ENCODE data around the gene LAMA5. TPM values are rescaled to one million over a fixed set of nuclear protein-coding genes. Genes with fewer than 3 reads are reported as not detected.

Gene LAMA5
- total and polyA plus RNA-seq, 2 of the 8 experiments (the other 6 are each of a cell fraction or from before 2014, with no cell fraction given) = 34.4 to 225 TPM

- TF ChIP-seq ATF2 (IDR thresholded peaks at IDR 0.05; ENCODE audit: low read length) = no peak
- peak; percentile 75 for TF ChIP-seq CHD2 (IDR thresholded peaks at IDR 0.05; ENCODE audit: low read length)
- TF ChIP-seq KDM4A (IDR thresholded peaks at IDR 0.05; ENCODE audit: low read depth, low read length, severe bottlenecking) = peak; percentile 43
- TF ChIP-seq CBX8 (IDR thresholded peaks at IDR 0.05; ENCODE audit: borderline replicate concordance, low read depth, low read length) = no peak
- TF ChIP-seq SIN3A (conservative IDR thresholded peaks at IDR 0.05 in 1 of 2, IDR thresholded peaks at IDR 0.05 in 1 of 2; ENCODE audit: low read depth in 1 of 2, low read length in 2 of 2) = peak; percentile 35 to 82; a peak in 1 of 4 replicates
- no peak for TF ChIP-seq TEAD4 (IDR thresholded peaks at IDR 0.05; ENCODE audit: low read depth, low read length)
- peak; percentile 3; the same call in 1 of the 2 replicates for TF ChIP-seq POLR2AphosphoS5 (IDR thresholded peaks at IDR 0.05; ENCODE audit: low read depth, low read length)
- no peak for TF ChIP-seq POU5F1 (IDR thresholded peaks at IDR 0.05; ENCODE audit: low read depth, low read length)
- TF ChIP-seq CTBP2 (IDR thresholded peaks at IDR 0.05; ENCODE audit: borderline replicate concordance, insufficient read depth, insufficient read length, low read length) = no peak
- TF ChIP-seq EZH2 (IDR thresholded peaks at IDR 0.05; ENCODE audit: low read depth, low read length, severe bottlenecking) = no peak
- TF ChIP-seq TAF1 (IDR thresholded peaks at IDR 0.05; ENCODE audit: low read depth, low read length) = peak; percentile 65
- peak in 1 of 2 experiments; percentile 76; a peak in 2 of 3 replicates for TF ChIP-seq POLR2A (IDR thresholded peaks at IDR 0.05; ENCODE audit: control extremely low read depth in 1 of 2, low read depth in 2 of 2, low read length in 2 of 2)
- TF ChIP-seq BCL11A (IDR thresholded peaks at IDR 0.05; ENCODE audit: low read depth in 2 of 2, low read length in 2 of 2) = no peak
- TF ChIP-seq ZNF274 (IDR thresholded peaks at IDR 0.05; ENCODE audit: borderline replicate concordance, extremely low read depth, low read length) = no peak
- no peak for TF ChIP-seq NRF1 (IDR thresholded peaks at IDR 0.05; ENCODE audit: low read depth, low read length)
- TF ChIP-seq SIX5 (IDR thresholded peaks at IDR 0.05; ENCODE audit: low read depth, low read length) = no peak
- peak; percentile 91; the same call in 1 of the 2 replicates for TF ChIP-seq GABPA (IDR thresholded peaks at IDR 0.05; ENCODE audit: borderline replicate concordance, insufficient read depth, low read length)
- TF ChIP-seq JUN (IDR thresholded peaks at IDR 0.05; ENCODE audit: low read depth, low read length) = no peak
- TF ChIP-seq, protein P1, sequence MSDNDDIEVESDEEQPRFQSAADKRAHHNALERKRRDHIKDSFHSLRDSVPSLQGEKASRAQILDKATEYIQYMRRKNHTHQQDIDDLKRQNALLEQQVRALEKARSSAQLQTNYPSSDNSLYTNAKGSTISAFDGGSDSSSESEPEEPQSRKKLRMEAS (IDR thresholded peaks at IDR 0.05) = no peak
- TF ChIP-seq EGR1 (IDR thresholded peaks at IDR 0.05; ENCODE audit: borderline replicate concordance, low read depth, low read length) = peak; percentile 100
- TF ChIP-seq KDM1A (IDR thresholded peaks at IDR 0.05; ENCODE audit: borderline replicate concordance, low read length) = no peak
- no peak for TF ChIP-seq SUZ12 (IDR thresholded peaks at IDR 0.05; ENCODE audit: low read length)
- no peak for TF ChIP-seq FOSL1 (IDR thresholded peaks at IDR 0.05; ENCODE audit: insufficient read depth, low read depth, low read length)
These were observed 64.6 kb downstream of the LAMA5 start, which contains the start of gene ADRM1 (continued) for GRCh38 chr20:62302341-62303061.

Data from H1 (cell line).